OCI-LY3 (cell line): ENCODE measurements around the gene LIN28B.

ENCODE experiments used
- CTCF ChIP-seq: fragments of 200-600, 300-600 bp; sonication (generic); IDR thresholded peaks from 2 replicates; pipeline ENCODE4 v1.5.1; 2014; ENCODE audit warnings: antibody characterized with exemption, low read length, low read depth
- EZH2phosphoT487 ChIP-seq: fragments of 200-600 bp; shearing (Covaris generic); IDR thresholded peaks from 2 replicates; pipeline ENCODE4 v1.6.1; 2018; ENCODE audit warnings: antibody characterized with exemption, mixed run types, low read depth

GRCh38 chr6:105108631-105109262, 151.8 kb downstream of the LIN28B start:
- TF ChIP-seq CTCF (no peak), EZH2phosphoT487 (no peak)
